Mesothelial cell of epicardium (in vitro differentiated cells): ENCODE results near the gene PARD3. TPM values are rescaled to one million over a fixed set of nuclear protein-coding genes. Genes with fewer than 3 reads are reported as not detected.

ENCODE experiments used
- DNase-seq, 2 experiments: peaks; one replicate each; pipeline ENCODE4 v3.0.0; 2021; ENCODE audit warnings: low spot score in 2 of 2; ENCODE audit not compliant: unreplicated experiment in 2 of 2
- H3K27ac Mint-ChIP-seq: 2 replicates; pipeline ENCODE4 v1.8.0; 2021; ENCODE audit warnings: mixed read lengths
- H3K27me3 Mint-ChIP-seq: 2 replicates; pipeline ENCODE4 v1.8.0; 2021; ENCODE audit warnings: low read depth, mixed read lengths
- H3K36me3 Mint-ChIP-seq: 2 replicates; pipeline ENCODE4 v1.8.0; 2021; ENCODE audit warnings: mixed read lengths
- H3K4me1 Mint-ChIP-seq: 2 replicates; pipeline ENCODE4 v1.8.0; 2021; ENCODE audit warnings: mixed read lengths
- H3K4me3 Mint-ChIP-seq: 2 replicates; pipeline ENCODE4 v1.8.0; 2021; ENCODE audit warnings: mild to moderate bottlenecking, moderate library complexity, mixed read lengths
- H3K9me3 Mint-ChIP-seq: 2 replicates; pipeline ENCODE4 v1.8.0; 2021; ENCODE audit warnings: mixed read lengths
- CTCF ChIP-seq: fragments of 200-600 bp; sonication (generic); IDR thresholded peaks from one replicate; pipeline ENCODE4 v1.5.0; 2021; ENCODE audit warnings: antibody characterized with exemption; ENCODE audit not compliant: unreplicated experiment
- total RNA-seq: library from RNA; stranded (reverse); gene quantifications from 3 replicates; pipeline ENCODE4 v1.2.1, GENCODE V29; 2021

PARD3 gene
- total RNA-seq, 1 donor from 2014 or later, result 73.2 TPM

- H3K4me3 Mint-ChIP-seq, result no peak overlapping the region
- no peak for TF ChIP-seq CTCF
Measured at GRCh38 chr10:34213193-34213804, 601.8 kb downstream of the PARD3 start.

GRCh38 chr10:34207343-34207742 is 607.8 kb downstream of the PARD3 start:
- no peak overlapping the region for H3K27ac Mint-ChIP-seq

More at GRCh38 chr10:34213193-34213804, 601.8 kb downstream of the PARD3 start:
- Mint-ChIP-seq H3K9me3 (no peaks in the 10 kb centered on the region), H3K27ac (no peak overlapping the region), H3K36me3 (peaks cover 12% of the 10 kb centered on the region), H3K27me3 (no peaks in the 10 kb centered on the region), H3K4me1 (peaks cover 29% of the 10 kb centered on the region)
- no peak for DNase-seq

GRCh38 chr10:34206935-34207268 is 608.2 kb downstream of the PARD3 start:
- H3K27me3 Mint-ChIP-seq, result no peaks in the 10 kb centered on the region
- no peak for TF ChIP-seq CTCF
- H3K36me3 Mint-ChIP-seq, result peaks cover 4% of the 10 kb centered on the region
- DNase-seq, result no peak
- no peaks in the 10 kb centered on the region for H3K9me3 Mint-ChIP-seq
- H3K27ac Mint-ChIP-seq, result no peak overlapping the region
- no peak overlapping the region for H3K4me3 Mint-ChIP-seq
- peaks cover 14% of the 10 kb centered on the region for H3K4me1 Mint-ChIP-seq

More at GRCh38 chr10:34207343-34207742, 607.8 kb downstream of the PARD3 start:
- Mint-ChIP-seq H3K4me3 (no peak overlapping the region), H3K9me3 (no peaks in the 10 kb centered on the region), H3K36me3 (peaks cover 7% of the 10 kb centered on the region), H3K27me3 (no peaks in the 10 kb centered on the region), H3K4me1 (peaks cover 18% of the 10 kb centered on the region)
- TF ChIP-seq CTCF, result no peak
- DNase-seq, result no peak

GRCh38 chr10:34206078-34206934 is 608.8 kb downstream of the PARD3 start:
- TF ChIP-seq CTCF, result no peak
- peaks cover 2% of the 10 kb centered on the region for H3K36me3 Mint-ChIP-seq
- H3K4me3 Mint-ChIP-seq, result no peak overlapping the region
- H3K27me3 Mint-ChIP-seq, result no peaks in the 10 kb centered on the region
- no peaks in the 10 kb centered on the region for H3K9me3 Mint-ChIP-seq
- peaks cover 13% of the 10 kb centered on the region for H3K4me1 Mint-ChIP-seq
- H3K27ac Mint-ChIP-seq, result no peak overlapping the region
- no peak for DNase-seq

- Mint-ChIP-seq H3K4me3 (no peak overlapping the region), H3K4me1 (peaks cover 16% of the 10 kb centered on the region), H3K27me3 (no peaks in the 10 kb centered on the region), H3K9me3 (no peaks in the 10 kb centered on the region), H3K27ac (no peak overlapping the region), H3K36me3 (no peaks in the 10 kb centered on the region)
- DNase-seq, result no peak
- TF ChIP-seq CTCF, result no peak
Measured at GRCh38 chr10:34205452-34205851, 609.6 kb downstream of the PARD3 start.
